AG20443 (cell line): Measurements from ENCODE around the gene PIP5K1B.
"Not testable (repeated sequence)": the region's sequence is repeated elsewhere in the genome, so short reads cannot be mapped to it uniquely, and the experiment has no call there.

Experiments used
- DNase-seq: peaks from one replicate; pipeline ENCODE4 v3.0.0; 2012; ENCODE audit warnings: low spot score, mixed read lengths

The PIP5K1B gene

GRCh38 chr9:68986949-68987348 is 281.9 kb downstream of the PIP5K1B start:
- not testable (repeated sequence) for DNase-seq

- DNase-seq = no peak
Measured at GRCh38 chr9:68991457-68991856, 286.4 kb downstream of the PIP5K1B start.

- DNase-seq = no peak
Measured at GRCh38 chr9:68995776-68996175, 290.7 kb downstream of the PIP5K1B start.

- no peak for DNase-seq
Measured at GRCh38 chr9:68996462-68996861, 291.4 kb downstream of the PIP5K1B start.

- no peak for DNase-seq
Measured at GRCh38 chr9:68997666-68998065, 292.6 kb downstream of the PIP5K1B start.

GRCh38 chr9:68998385-68998784 is 293.3 kb downstream of the PIP5K1B start:
- DNase-seq = no peak

- DNase-seq = no peak
Measured at GRCh38 chr9:68998812-68999211, 293.8 kb downstream of the PIP5K1B start.

GRCh38 chr9:68999393-69000105 is 294.5 kb downstream of the PIP5K1B start:
- peak; percentile 79 for DNase-seq

- DNase-seq = no peak
Measured at GRCh38 chr9:69001921-69002320, 296.9 kb downstream of the PIP5K1B start.

- no peak for DNase-seq
Measured at GRCh38 chr9:69003051-69003450, 298.0 kb downstream of the PIP5K1B start.

- no peak for DNase-seq
Measured at GRCh38 chr9:69004836-69005235, 299.8 kb downstream of the PIP5K1B start.

GRCh38 chr9:69009708-69010107 is 304.7 kb downstream of the PIP5K1B start:
- no peak for DNase-seq

GRCh38 chr9:69012696-69013381 is 307.8 kb downstream of the PIP5K1B start:
- no peak for DNase-seq

GRCh38 chr9:69013382-69013727 is 308.3 kb downstream of the PIP5K1B start:
- no peak for DNase-seq

- DNase-seq = no peak
Measured at GRCh38 chr9:69014013-69014412, 309.0 kb downstream of the PIP5K1B start, which contains the start of gene PRKACG. TSS of gene PRKACG (minus strand) at chr9:69014113. CDS start at chr9:69014092, 21 bp downstream.

- no peak for DNase-seq
Measured at GRCh38 chr9:69016191-69017096, 311.4 kb downstream of the PIP5K1B start.

- no peak for DNase-seq
Measured at GRCh38 chr9:69018737-69019136, 313.7 kb downstream of the PIP5K1B start.

- DNase-seq = no peak
Measured at GRCh38 chr9:69019808-69020207, 314.8 kb downstream of the PIP5K1B start.

- DNase-seq = no peak
Measured at GRCh38 chr9:69020301-69021145, 315.5 kb downstream of the PIP5K1B start.

- no peak for DNase-seq
Measured at GRCh38 chr9:69023650-69024049, 318.6 kb downstream of the PIP5K1B start.

GRCh38 chr9:69027355-69028097 is 322.5 kb downstream of the PIP5K1B start:
- peak; percentile 58 for DNase-seq
